Head of caudate nucleus (tissue), 42 donors: ENCODE results near the gene P2RX6.
"Not testable (repeated sequence)": the region's sequence is repeated elsewhere in the genome, so short reads cannot be mapped to it uniquely, and the experiment has no call there.

Source experiments
- DNase-seq, 42 donors: peaks; one replicate each; pipeline versions ENCODE4 v3.0.0 to v3.0.0-alpha.2; 2020 to 2021; ENCODE audit warnings: mixed read lengths in 7 of 42
- intact Hi-C: fragments of 100-400 bp; cut with DNase I; formaldehyde crosslinking; loops from one replicate; pipeline ENCODE4 v1.15.0; 2022

Gene P2RX6

GRCh38 chr22:21061660-21062321 lies 46.8 kb downstream of the P2RX6 start:
- intact Hi-C loops, DNase-seq: not testable (repeated sequence)

- intact Hi-C loops, DNase-seq: not testable (repeated sequence)
Measured at GRCh38 chr22:21064425-21064824, 49.5 kb downstream of the P2RX6 start.

GRCh38 chr22:21064917-21065864 lies 50.2 kb downstream of the P2RX6 start:
- no peak for DNase-seq
- intact Hi-C loops, result no loop called here

- peak in 1 of 42 donors; percentile 3 for DNase-seq
- intact Hi-C loops, result no loop called here
Measured at GRCh38 chr22:21067075-21067900, 52.3 kb downstream of the P2RX6 start.

- intact Hi-C loops, result no loop called here
- DNase-seq, result no peak
Measured at GRCh38 chr22:21067901-21068680, 53.1 kb downstream of the P2RX6 start.

GRCh38 chr22:21068681-21069276 lies 53.8 kb downstream of the P2RX6 start:
- intact Hi-C loops, result no loop called here
- DNase-seq, result no peak

GRCh38 chr22:21069375-21069774 lies 54.4 kb downstream of the P2RX6 start:
- no peak for DNase-seq
- intact Hi-C loops, result no loop called here

- no peak for DNase-seq
Measured at GRCh38 chr22:21070690-21071615, 56.0 kb downstream of the P2RX6 start.

GRCh38 chr22:21071796-21072195 lies 56.8 kb downstream of the P2RX6 start:
- intact Hi-C loops, result not testable (repeated sequence)

More at GRCh38 chr22:21070690-21071615, 56.0 kb downstream of the P2RX6 start:
- intact Hi-C loops, result no loop called here

GRCh38 chr22:21073023-21073422 lies 58.1 kb downstream of the P2RX6 start:
- no peak for DNase-seq
- intact Hi-C loops, result no loop called here

More at GRCh38 chr22:21071796-21072195, 56.8 kb downstream of the P2RX6 start:
- not testable (repeated sequence) for DNase-seq

- intact Hi-C loops, result no loop called here
- no peak for DNase-seq
Measured at GRCh38 chr22:21073482-21073881, 58.5 kb downstream of the P2RX6 start.

- intact Hi-C loops, result no loop called here
- no peak for DNase-seq
Measured at GRCh38 chr22:21074102-21074715, 59.2 kb downstream of the P2RX6 start.

GRCh38 chr22:21075516-21076138 lies 60.7 kb downstream of the P2RX6 start:
- no peak for DNase-seq
- intact Hi-C loops, result no loop called here

- DNase-seq, result no peak
- intact Hi-C loops, result no loop called here
Measured at GRCh38 chr22:21076912-21077625, 62.1 kb downstream of the P2RX6 start.
